Right lobe of liver (tissue), 4 donors: Measurements from ENCODE around the gene ANKS1B.

Source experiments
- CTCF ChIP-seq, 4 donors: fragments of 200-600 bp in 3 of 4; fragments of 450-650 bp in 1 of 4; IDR thresholded peaks; one replicate each; pipeline versions ENCODE4 v1.5.1 to v1.8.0; 2016 to 2022; ENCODE audit warnings: antibody characterized with exemption in 4 of 4, mild to moderate bottlenecking in 2 of 4
- POLR2A ChIP-seq: fragments of 450-650 bp; IDR thresholded peaks from one replicate; pipeline ENCODE4 v1.6.1; 2017; ENCODE audit warnings: antibody characterized with exemption, mild to moderate bottlenecking
- donor health status: DM: no; HTN: no; CAD: no.
- donor health status: DM: no; HTN: no; CAD: no.
- donor health status: DM: no; HTN: yes; CAD: no.

GRCh38 chr12:99444859-99445316 lies 539.8 kb downstream of the ANKS1B start:
- no peak for TF ChIP-seq CTCF (IDR thresholded peaks at IDR 0.05)
- TF ChIP-seq POLR2A, result no peak
